Endothelial cell of umbilical vein (primary cell): ENCODE results near the gene PKNOX2. TPM values are rescaled to one million over a fixed set of nuclear protein-coding genes. Genes with fewer than 3 reads are reported as not detected.

ENCODE experiments used
- BruUV-seq: library from RNA; stranded (reverse); fragments of 400-500 nt; replicated peaks from 2 replicates; lab custom pipeline; 2021; lab: Mats Ljungman, UMichigan
- CTCF ChIA-PET: fragments of 300-600, 350-600 bp; sonication (Branson Sonifier 250); formaldehyde crosslinking; loops from one replicate; lab custom pipeline; 2021; ENCODE audit warnings: antibody characterized with exemption, inconsistent platforms; lab: Charles Lee
- POLR2A ChIA-PET: fragments of 300-600, 350-600 bp; sonication (Branson Sonifier 250); formaldehyde crosslinking; loops from one replicate; lab custom pipeline; 2021; ENCODE audit warnings: antibody characterized with exemption, inconsistent platforms; lab: Charles Lee
- DNase-seq: peaks from one replicate; pipeline ENCODE4 v3.0.0-alpha.2; 2011; ENCODE audit warnings: low read depth, low spot score
- FAIRE-seq: peaks from 2 replicates; lab custom pipeline; 2011; peaks lifted over from hg19 to GRCh38; lab: Jason Lieb, UNC
- H2AFZ ChIP-seq: 2 replicates; pipeline ENCODE4 v1.6.0; 2012; ENCODE audit warnings: low read depth, low read length, control low read depth, inconsistent platforms
- H3K27ac ChIP-seq: 2 replicates; pipeline ENCODE4 v1.5.1; 2011; ENCODE audit warnings: low read depth, mild to moderate bottlenecking, control low read depth, low read length, moderate library complexity; ENCODE audit not compliant: insufficient read depth
- H3K27me3 ChIP-seq, 2 experiments: 2 replicates each; pipeline versions ENCODE4 v1.6.0 to v1.6.1; 2011; ENCODE audit warnings: low read length in 2 of 2, mixed read lengths in 1 of 2; ENCODE audit not compliant: control insufficient read depth in 2 of 2, insufficient read depth in 2 of 2
- H3K36me3 ChIP-seq, 2 experiments: 2 replicates in 1 of 2; 3 replicates in 1 of 2; pipeline ENCODE4 v1.5.1; 2011; ENCODE audit warnings: low read length in 2 of 2, mild to moderate bottlenecking in 1 of 2, moderate library complexity in 1 of 2; ENCODE audit not compliant: control insufficient read depth in 2 of 2, insufficient read depth in 2 of 2; ENCODE audit errors: extremely low read depth in 1 of 2
- H3K4me1 ChIP-seq: 3 replicates; pipeline ENCODE4 v1.5.1; 2011; ENCODE audit warnings: mild to moderate bottlenecking, low read length; ENCODE audit not compliant: control insufficient read depth, insufficient read depth; ENCODE audit errors: extremely low read depth
- H3K4me2 ChIP-seq: 2 replicates; pipeline ENCODE4 v1.6.1; 2011; ENCODE audit warnings: low read length, control low read depth, mixed read lengths; ENCODE audit not compliant: insufficient read depth
- H3K4me3 ChIP-seq, 3 experiments: fragments of 200-600 bp in 1 of 3; sonication (generic), shearing (Covaris generic) in 1 of 3; replicated peaks in 1 of 3; 2 replicates each; pipeline ENCODE4 v1.5.1; 2011 to 2016; ENCODE audit warnings: control low read depth in 3 of 3, low read length in 3 of 3, mild to moderate bottlenecking in 2 of 3, inconsistent platforms in 1 of 3, low read depth in 1 of 3, moderate library complexity in 1 of 3; ENCODE audit not compliant: insufficient read depth in 1 of 3
- H3K79me2 ChIP-seq: 2 replicates; pipeline ENCODE4 v1.6.0; 2012; ENCODE audit warnings: low read length, inconsistent platforms; ENCODE audit not compliant: control insufficient read depth, insufficient read depth
- H3K9ac ChIP-seq: replicated peaks from 2 replicates; pipeline ENCODE3; 2011; ENCODE audit warnings: low read length, control low read depth; ENCODE audit not compliant: insufficient read depth; ENCODE audit errors: extremely low read depth
- H3K9me1 ChIP-seq: replicated peaks from 3 replicates; pipeline ENCODE4 v1.6.0; 2011; ENCODE audit warnings: mild to moderate bottlenecking, low read length; ENCODE audit not compliant: control insufficient read depth, insufficient read depth; ENCODE audit errors: extremely low read depth
- H3K9me3 ChIP-seq: replicated peaks from 2 replicates; pipeline ENCODE4 v1.5.1; 2012; ENCODE audit warnings: low read length, inconsistent platforms; ENCODE audit not compliant: control insufficient read depth, insufficient read depth
- H4K20me1 ChIP-seq: replicated peaks from 2 replicates; pipeline ENCODE3; 2011; ENCODE audit warnings: mild to moderate bottlenecking, low read length; ENCODE audit not compliant: control insufficient read depth, insufficient read depth; ENCODE audit errors: extremely low read depth
- EZH2 ChIP-seq: IDR thresholded peaks from 2 replicates; pipeline ENCODE4 v1.6.1; 2012; ENCODE audit warnings: borderline replicate concordance, low read depth, mild to moderate bottlenecking, moderate library complexity, low read length, inconsistent platforms; ENCODE audit not compliant: severe bottlenecking
- FOS ChIP-seq: IDR thresholded peaks from 2 replicates; pipeline ENCODE4 v1.6.1; 2011; ENCODE audit warnings: mild to moderate bottlenecking, low read length, moderate library complexity, borderline replicate concordance; ENCODE audit not compliant: insufficient read depth
- GATA2 ChIP-seq: IDR thresholded peaks from 2 replicates; pipeline ENCODE4 v1.7.0; 2011; ENCODE audit warnings: low read depth, mild to moderate bottlenecking, moderate library complexity, mixed read lengths, low read length; ENCODE audit not compliant: insufficient read length, insufficient read depth
- JUN ChIP-seq: IDR thresholded peaks from 2 replicates; pipeline ENCODE4 v1.6.1; 2011; ENCODE audit warnings: borderline replicate concordance, low read depth; ENCODE audit not compliant: insufficient read length, insufficient read depth
- MYC ChIP-seq: IDR thresholded peaks from one replicate; pipeline ENCODE4 v1.6.1; 2011; ENCODE audit warnings: mild to moderate bottlenecking, low read depth, low read length
- POLR2A ChIP-seq: IDR thresholded peaks from 2 replicates; pipeline ENCODE4 v1.6.1; 2012; ENCODE audit warnings: low read depth, mild to moderate bottlenecking, control low read depth, low read length
- POLR2AphosphoS5 ChIP-seq: IDR thresholded peaks from 2 replicates; pipeline ENCODE4 v1.6.1; 2012; ENCODE audit warnings: low read depth, mild to moderate bottlenecking, control low read depth, low read length, moderate library complexity; ENCODE audit not compliant: insufficient read depth
- dilution Hi-C: fragments of 300-500 bp; cut with MboI; formaldehyde crosslinking; loops from one replicate; pipeline ENCODE4 v1.15.0; 2019; ENCODE audit warnings: low sequenced_read_pairs; ENCODE audit not compliant: extremely low pct_ligation_motif_present
- intact Hi-C: fragments of 100-400 bp; cut with micrococcal nuclease; formaldehyde crosslinking; loops from one replicate; pipeline ENCODE4 v1.10.0; 2022
- polyA plus RNA-seq, 4 experiments: library from polyadenylated mRNA; depleted of rRNA in 3 of 4; stranded (reverse) in 3 of 4; unstranded in 1 of 4; fragments of >200 nt; gene quantifications; 2 replicates each; pipeline versions ENCODE4 v1.2.1 to v1.2.3, GENCODE V29; 2011 to 2012; ENCODE audit warnings: missing spikeins in 1 of 4
- total RNA-seq: library from RNA; stranded (reverse); gene quantifications from 2 replicates; pipeline ENCODE4 v1.2.3, GENCODE V29; 2021
- TF ChIP-seq, protein P1 (sequence below): IDR thresholded peaks from 2 replicates; pipeline ENCODE4 v1.6.1; 2011; ENCODE audit not compliant: insufficient read depth, insufficient read length
- TF ChIP-seq, protein P2 (sequence below), 2 donors: IDR thresholded peaks; 1 replicate in 1 of 2; 2 replicates in 1 of 2; pipeline ENCODE4 v1.5.1; 2011; ENCODE audit warnings: low read length in 2 of 2, mild to moderate bottlenecking in 2 of 2, moderate library complexity in 2 of 2, control low read depth in 1 of 2, inconsistent platforms in 1 of 2, low read depth in 1 of 2; ENCODE audit not compliant: insufficient read depth in 1 of 2; ENCODE audit errors: extremely low read depth in 1 of 2

The PKNOX2 gene
- total and polyA plus RNA-seq, 2 donors (not counting 3 experiments of a cell fraction or from before 2014, with no cell fraction given): 0.11 to 0.91 TPM

DNA sequence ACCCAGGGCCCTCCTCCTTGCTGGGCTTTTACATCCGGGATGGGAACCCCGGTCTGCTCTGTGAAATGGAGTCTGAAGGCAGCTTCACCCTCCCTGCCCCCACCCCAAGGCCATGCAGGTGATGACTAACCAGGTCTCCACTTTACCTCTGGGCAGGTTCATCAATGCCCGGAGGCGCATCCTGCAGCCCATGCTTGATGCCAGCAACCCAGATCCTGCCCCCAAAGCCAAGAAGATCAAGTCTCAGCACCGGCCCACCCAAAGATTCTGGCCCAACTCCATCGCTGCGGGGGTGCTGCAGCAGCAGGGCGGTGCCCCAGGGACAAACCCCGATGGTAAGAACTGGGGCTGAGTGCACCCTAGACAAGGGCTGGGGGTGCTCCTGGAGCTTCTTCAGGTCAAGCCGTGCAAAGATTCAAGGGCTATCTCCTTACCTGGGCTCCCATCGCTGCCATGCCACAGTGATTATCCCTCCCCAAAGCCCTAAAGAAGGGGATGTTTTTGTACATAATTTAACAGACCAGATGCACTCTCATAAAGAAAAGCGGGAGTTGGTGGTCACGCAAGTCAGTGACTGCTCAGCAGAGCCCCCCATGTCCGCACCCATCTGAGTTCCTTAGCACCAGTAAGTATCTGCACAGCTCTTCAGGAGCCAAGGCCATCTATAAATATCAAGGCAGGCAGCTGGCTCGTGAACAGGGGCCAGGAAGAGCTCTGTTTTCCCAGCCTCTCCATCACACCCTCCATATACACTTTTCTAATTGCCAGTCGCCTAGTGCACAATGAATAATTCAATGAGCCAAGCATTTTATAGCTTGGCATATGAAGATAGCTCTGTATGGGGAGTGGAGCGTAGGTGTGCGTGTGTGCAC is 265.5 kb downstream of the PKNOX2 start:
- dilution Hi-C loops: no loop called here
- H2AFZ ChIP-seq: no peak overlapping the region

More for the DNA sequence above, 265.5 kb downstream of the PKNOX2 start:
- POLR2A ChIA-PET: no interaction called here
- CTCF ChIA-PET: interaction anchor here (0.7 to 4.3 kb wide), 33 partner anchors 10 to 529 kb away, joined by 3 to 50 read pairs (median 4); partner anchors contain the start of gene ACRV1
- Histone ChIP-seq H3K9me3 (no peaks in the 10 kb centered on the region), H3K4me3 (no peak overlapping the region), H4K20me1 (no peaks in the 10 kb centered on the region), H3K4me1 (no peaks in the 10 kb centered on the region), H3K27me3 (no peaks in the 10 kb centered on the region), H3K27ac (no peak overlapping the region), H3K9me1 (no peaks in the 10 kb centered on the region), H3K9ac (no peak overlapping the region), H3K36me3 (no peaks in the 10 kb centered on the region), H3K79me2 (no peaks in the 10 kb centered on the region), H3K4me2 (no peak overlapping the region)
- FAIRE-seq: no peak
- BruUV-seq: no TSS peak
- intact Hi-C loops: loop anchor here (1.0 kb wide), 1 partner anchor 468 kb away; no protein-coding TSS in a partner anchor
- TF ChIP-seq, protein P1, sequence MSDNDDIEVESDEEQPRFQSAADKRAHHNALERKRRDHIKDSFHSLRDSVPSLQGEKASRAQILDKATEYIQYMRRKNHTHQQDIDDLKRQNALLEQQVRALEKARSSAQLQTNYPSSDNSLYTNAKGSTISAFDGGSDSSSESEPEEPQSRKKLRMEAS: no peak
- TF ChIP-seq, protein P2, sequence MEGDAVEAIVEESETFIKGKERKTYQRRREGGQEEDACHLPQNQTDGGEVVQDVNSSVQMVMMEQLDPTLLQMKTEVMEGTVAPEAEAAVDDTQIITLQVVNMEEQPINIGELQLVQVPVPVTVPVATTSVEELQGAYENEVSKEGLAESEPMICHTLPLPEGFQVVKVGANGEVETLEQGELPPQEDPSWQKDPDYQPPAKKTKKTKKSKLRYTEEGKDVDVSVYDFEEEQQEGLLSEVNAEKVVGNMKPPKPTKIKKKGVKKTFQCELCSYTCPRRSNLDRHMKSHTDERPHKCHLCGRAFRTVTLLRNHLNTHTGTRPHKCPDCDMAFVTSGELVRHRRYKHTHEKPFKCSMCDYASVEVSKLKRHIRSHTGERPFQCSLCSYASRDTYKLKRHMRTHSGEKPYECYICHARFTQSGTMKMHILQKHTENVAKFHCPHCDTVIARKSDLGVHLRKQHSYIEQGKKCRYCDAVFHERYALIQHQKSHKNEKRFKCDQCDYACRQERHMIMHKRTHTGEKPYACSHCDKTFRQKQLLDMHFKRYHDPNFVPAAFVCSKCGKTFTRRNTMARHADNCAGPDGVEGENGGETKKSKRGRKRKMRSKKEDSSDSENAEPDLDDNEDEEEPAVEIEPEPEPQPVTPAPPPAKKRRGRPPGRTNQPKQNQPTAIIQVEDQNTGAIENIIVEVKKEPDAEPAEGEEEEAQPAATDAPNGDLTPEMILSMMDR (IDR thresholded peaks at IDR 0.05; ENCODE audit: extremely low read depth in 1 of 2, insufficient read depth in 1 of 2, low read depth in 1 of 2, low read length in 2 of 2): no peak
- no peak for TF ChIP-seq POLR2A
- TF ChIP-seq MYC: no peak
- TF ChIP-seq GATA2: no peak
- no peak for TF ChIP-seq EZH2
- no peak for TF ChIP-seq JUN
- TF ChIP-seq FOS: no peak
- no peak for TF ChIP-seq POLR2AphosphoS5
- no peak for DNase-seq
